HPDE6-E6E7 (cell line): ENCODE results near the gene CCDC73.
A peak's percentile ranks its signal among the peaks of the same experiment; 100 is the strongest.
"Not testable (repeated sequence)": the region's sequence is repeated elsewhere in the genome, so short reads cannot be mapped to it uniquely, and the experiment has no call there.

Experiments used
- DNase-seq: peaks from one replicate; pipeline ENCODE4 v3.0.0; 2011; ENCODE audit warnings: missing footprints; ENCODE audit errors: extremely low spot score

CCDC73 gene

DNA sequence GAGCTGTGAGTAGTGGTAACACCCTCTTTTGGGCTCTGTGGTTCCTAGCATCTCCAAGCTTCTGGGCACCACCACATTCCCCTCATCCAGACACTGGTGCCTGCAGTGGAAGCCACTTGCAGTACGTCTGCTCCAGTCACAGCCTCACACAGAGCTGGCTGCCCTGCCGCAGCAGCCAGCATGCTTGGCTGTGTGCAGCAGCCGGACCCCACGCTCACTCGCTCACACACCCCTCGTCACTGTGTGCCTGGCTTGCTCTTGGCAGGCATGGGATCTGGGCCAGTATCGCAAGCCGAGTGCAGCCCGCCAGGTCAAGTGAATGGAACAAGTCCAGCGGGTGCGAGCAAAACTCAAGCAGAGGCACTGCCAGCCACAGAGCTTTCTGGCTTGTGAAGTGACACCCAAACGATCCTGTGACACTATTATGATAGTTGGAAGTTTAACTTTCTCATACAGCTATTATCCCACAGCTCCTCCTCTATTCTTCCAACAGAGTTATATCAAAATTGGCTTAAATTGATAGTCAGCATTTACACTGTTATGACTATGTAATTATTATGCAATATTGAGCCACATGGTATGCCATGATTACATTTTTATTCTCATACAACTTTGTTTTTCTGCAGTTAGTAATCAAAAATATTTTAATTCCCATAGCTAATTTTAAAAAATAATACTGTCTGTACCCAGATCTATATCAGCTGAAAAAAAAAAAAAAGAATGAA is 89.0 kb downstream of the CCDC73 start:
- DNase-seq, result no peak

DNA sequence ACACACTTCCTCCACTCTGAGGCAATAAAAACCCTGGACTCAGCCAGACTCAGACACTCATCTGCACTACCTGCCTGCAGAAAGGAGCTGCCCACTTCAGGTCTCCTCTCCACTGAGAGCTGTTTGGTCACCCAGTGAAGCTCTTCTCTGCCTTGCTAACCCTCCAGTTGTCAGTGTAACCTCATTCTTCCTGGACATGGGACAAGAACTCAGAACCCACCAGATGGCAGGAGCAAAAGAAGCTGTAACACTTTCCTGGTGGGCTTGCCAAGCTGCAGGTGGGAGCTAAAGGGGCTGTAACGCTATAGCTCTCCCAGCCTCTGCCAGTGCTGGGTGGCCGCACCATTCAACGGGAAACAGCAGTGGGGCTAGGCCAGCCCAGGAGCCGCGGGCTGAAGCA is 89.7 kb downstream of the CCDC73 start:
- DNase-seq, result no peak

DNA sequence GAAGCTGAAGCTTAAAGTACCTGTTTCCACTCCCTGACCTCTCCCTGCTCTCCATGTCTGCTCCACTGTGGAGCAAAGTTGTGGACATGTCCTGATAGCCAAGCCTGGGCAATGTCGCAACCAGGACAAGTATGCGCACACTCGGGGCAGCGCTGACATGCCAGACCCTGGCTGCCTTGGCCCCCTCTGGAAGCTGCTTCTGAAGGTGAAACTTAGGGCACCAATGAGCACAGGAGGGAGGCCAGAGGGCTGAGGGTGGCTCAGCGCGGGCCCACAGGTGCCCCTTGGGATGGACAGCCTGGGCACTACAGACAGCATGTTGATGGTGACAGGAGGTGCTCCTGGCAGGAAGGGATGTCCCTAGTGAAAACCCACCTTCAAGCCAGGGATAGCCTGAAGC is 90.2 kb downstream of the CCDC73 start:
- no peak for DNase-seq

DNA sequence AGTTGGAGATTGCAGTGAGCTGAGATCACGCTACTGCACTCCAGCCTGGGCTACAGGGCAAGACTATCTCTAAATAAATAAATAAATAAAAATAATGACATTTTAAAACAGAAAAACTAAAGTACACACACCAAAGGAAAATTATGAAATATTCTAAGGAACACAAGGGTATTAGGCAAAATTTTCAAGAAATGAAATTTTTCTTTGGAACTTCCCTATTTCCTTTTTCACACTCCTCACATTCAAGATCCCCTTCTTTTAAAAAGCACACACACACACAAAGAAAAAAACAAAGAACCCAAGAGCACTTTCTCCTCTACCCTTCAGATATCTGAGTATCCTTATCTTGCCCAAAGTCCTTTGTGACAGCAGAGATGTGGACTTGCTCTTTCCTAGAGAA is 92.8 kb downstream of the CCDC73 start:
- no peak for DNase-seq

DNA sequence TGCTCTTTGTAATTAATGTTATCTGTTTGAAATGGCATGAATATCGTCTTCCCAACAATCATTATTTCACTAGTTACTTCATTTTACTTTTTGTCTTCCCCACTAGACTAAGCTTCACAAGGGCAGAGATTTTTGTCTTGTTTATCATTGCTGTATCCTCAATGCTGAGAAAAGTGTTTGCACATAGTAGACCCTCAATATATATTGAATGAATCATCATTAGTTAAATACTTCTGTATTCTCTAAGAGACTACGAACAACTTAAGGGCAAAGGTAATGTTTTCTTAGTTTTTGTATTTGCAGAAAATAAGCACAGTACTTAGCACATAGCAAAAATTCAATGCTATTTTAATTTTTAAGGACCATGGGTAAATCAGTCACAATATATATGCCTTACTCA is 95.9 kb downstream of the CCDC73 start:
- DNase-seq, result no peak

DNA sequence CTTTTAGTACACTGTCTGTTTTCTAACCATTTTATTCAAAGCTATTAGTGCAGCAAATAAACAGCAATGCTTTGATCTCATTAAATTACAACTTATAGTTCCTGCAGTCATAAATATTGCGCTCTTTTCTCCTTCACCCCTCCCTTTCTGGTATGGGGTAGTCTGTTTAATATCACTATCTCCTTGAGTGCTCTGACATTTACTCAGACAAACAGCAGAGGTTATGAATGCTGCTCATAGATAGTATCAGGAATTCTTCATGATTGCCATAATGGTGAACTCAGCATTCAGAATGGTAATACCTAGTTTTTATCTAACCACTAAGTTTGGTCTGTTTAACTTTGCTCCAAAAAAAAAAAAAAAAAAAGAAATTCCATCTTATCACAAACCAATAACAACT is 123.4 kb downstream of the CCDC73 start:
- DNase-seq, result no peak

DNA sequence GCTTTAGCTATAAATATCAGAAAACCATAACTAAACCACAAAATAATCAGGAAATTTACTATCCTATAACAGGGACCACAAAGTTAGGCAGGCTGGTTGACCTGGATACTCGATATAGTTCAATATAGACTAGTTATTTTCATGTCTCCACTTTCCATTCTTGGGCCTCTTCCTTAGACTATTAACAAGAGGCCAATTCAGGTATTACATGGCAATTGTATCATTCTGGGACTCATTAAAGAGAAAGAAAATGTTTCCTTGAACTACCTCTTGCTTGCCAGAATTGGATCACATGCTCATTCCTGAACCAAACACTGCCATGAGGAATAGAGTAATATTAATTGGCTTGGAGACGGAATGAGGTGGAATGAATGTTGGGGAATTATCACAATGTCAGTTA is 134.8 kb downstream of the CCDC73 start:
- no peak for DNase-seq

DNA sequence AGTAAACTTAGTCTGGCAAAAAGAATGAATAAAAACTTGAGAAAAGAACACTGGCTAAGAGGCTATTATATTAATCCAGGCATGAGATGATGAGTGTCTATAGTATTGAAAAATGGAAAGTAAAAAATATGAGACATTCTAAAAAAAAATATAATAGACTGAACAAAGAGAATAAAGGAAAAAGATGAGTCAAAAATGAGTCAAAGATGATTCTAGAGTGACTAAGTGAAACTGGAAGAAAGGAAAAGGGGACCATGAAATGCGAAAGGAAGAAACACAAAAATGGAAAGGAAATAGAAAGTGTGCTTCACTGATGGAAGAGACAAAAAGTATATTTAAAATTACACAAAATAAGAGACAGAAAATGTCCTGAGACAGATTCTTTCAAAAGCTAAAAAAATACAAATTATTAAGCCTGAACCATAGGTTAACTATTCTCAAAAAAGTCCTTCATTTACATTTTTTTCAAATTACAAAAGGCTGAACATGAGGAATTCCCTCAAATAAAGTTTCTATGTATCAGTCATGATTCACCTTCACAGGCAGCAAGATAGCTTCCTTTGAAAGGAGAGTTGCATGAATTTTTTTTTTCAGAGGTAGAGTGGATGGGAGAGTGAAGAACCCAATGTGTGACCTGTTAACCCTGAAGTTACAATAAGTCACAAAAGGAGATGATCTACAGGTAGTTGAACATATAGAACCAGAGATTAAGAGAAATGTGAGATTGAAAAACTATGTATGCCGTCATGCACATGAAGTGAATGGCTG is 135.6 kb downstream of the CCDC73 start:
- peak; percentile 32 for DNase-seq

DNA sequence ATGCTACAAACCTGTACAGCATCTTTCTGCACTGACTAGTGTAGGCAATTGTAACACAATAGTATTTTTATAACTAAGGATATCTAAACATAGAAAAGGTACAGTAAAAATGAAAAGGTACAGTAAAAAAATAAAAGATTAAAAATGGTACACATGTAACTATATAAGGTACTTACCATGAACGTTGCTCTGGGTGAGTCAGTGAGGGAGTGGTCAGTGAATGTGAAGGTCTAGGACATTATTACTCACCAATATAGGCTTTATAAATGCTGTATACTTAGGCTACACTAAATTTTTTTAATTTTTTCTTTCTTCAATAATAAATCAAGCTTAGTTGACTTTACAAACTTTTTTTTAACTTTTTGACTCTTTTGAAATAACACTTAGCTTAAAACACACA is 150.9 kb downstream of the CCDC73 start:
- peak; percentile 17 for DNase-seq

DNA sequence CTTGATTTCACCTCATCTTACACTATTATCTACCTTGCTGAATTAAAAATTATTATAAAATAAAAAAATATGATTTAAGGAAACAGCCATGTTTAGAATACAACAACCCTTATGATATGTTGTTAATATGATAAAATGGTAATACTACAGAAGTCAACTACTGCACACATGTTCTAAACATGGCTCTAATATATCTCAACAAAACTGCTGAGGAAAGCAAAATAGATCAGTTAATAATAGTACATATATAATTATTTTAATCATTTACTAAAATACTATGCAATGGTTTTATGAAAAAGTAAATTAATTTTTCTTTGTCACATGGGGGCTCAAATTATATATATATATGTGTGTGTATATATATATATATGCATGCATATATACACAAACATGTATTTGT is 153.1 kb downstream of the CCDC73 start:
- no peak for DNase-seq

DNA sequence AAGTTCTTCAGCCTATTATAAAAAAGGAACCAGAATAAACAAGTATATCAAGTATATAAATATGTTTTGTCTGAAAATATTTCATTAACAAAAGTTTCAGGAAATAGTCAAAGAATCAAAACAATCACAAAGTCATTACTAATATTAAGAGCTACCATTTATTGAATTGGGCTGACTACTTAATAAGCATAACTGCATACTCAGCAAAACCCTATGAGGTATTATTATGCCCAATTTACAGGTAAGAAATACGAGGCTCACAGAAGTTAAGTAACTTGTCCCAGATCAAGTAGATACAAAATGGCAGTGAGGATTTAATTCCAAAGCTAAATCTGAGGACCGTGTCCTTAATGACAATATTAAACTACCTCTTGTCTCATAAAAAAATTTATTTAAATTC is 158.6 kb downstream of the CCDC73 start:
- no peak for DNase-seq

DNA sequence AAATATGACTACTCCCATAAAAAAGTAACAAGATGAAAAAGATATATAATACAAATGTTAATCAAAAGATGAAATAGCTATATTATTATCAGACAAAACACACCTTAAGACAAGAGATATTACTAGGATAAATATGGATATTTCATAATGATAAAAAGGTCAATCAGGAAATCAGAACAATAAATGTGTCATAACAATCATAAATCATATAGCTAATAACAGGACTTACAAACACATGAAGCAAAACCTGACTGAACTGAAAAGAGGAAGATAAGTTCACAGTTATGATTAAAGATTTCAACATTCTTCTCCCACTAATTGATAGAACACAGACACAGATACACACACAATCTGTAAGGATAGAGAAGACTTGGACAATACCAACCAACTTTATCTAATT is 163.6 kb downstream of the CCDC73 start:
- no peak for DNase-seq

DNA sequence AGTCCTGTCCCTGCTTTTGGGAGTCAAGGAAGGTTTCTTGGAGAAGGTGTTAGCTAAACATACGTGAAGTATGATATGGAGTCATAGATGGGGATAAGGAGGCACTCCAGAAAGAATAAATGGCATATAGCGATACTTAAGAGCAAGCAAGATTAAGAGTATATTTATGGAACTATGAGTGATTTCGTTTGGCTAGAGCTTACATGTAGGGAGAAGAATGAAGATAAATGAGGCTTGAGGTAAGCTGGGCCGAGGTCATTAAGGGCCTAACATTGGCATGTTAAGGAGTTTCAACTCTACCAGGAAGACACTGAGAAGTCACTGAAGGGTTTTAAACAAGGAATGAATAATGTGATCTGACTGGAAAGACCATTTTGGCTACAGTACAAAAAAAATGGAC is 177.6 kb downstream of the CCDC73 start:
- no peak for DNase-seq

DNA sequence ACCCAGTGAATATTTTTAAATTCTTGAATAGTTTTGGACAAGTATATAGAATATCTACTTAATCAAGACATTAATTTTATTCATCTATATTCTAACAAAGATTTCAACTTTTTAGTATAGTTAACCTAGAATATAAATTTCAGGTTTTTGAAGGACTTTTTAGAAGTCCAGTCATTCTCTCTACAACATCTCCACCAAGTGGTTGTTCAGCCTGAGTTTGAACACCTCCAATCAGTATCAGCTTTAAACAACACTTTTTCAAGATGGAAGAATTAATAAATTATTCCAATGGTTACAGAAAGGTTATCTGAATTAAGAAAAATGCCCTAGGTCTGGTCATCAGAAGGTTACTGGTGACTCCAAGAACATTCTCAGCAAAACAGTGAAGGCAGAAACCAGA is 179.0 kb downstream of the CCDC73 start:
- DNase-seq, result no peak

DNA sequence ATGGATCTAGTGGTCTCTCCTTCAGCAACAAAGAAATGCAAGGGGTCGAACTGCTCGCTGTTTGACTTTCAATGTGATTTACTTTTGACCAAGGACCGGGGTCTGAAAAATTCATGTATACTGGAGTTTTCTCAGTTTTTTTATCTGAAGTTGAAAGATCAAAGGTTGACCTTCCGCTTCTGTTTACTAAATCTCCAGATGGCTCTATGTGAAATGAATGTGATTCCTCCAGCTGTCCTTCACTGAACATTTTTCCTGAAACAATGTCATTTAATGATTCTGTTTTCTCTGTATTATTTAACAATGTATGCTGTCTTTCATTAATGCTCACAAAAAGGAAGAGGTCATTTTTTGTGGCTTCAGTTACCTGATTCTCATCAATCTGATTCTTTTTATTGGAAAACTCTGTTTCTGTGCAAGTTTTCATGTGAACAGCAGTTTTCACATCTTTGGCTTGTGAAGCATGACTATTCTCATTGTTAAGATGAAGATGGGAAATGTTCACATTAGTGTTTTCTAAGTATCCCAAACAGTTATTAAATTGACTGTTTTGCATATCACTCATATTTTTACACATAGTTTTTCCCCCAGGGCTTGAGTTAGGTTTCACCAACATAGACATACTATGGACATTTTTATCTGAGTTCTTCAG is 180.8 kb downstream of the CCDC73 start:
- no peak for DNase-seq

DNA sequence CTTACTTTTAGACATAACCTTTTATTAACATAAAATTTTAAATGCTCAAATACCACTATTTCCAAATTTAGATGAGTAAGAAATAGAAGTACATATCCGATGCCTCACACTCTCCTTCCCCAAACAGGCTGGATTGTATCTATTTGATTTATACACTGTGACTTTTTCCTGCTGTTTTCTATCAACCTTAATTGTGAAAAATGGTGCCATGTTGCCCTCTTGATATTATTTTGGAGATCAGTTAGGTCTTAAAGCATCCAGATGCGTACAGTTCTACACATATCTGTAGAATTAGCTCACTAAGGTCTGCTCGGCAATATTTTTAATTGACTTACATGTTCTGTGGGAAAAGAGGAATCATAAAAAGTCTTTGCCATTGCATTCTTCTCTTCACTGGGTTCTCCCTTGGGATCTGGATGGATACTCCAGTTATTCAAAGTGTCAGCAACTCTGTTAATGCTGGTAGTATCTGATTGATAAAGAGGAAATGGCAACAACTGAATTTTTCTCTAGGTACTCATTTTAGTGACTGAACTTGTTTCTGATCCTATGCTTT is 183.6 kb downstream of the CCDC73 start:
- no peak for DNase-seq

DNA sequence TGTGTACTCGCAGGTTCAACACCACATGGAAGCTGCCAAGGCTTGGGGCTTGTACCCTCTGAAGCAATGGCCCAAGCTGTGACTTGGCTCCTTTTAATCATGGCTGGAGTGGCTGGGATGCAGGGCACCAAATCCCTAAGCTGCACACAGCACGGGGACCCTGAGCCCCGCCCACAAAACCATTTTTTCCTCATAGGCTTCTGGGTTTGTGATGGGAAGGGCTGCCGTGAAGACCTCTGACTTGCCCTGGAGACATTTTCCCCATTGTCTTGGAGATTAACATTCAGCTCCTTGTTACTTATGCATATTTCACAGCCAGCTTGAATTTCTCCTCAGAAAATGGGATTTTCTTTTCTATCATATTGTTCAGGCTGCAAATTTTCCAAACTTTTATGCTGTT is 185.6 kb downstream of the CCDC73 start:
- DNase-seq, result not testable (repeated sequence)

DNA sequence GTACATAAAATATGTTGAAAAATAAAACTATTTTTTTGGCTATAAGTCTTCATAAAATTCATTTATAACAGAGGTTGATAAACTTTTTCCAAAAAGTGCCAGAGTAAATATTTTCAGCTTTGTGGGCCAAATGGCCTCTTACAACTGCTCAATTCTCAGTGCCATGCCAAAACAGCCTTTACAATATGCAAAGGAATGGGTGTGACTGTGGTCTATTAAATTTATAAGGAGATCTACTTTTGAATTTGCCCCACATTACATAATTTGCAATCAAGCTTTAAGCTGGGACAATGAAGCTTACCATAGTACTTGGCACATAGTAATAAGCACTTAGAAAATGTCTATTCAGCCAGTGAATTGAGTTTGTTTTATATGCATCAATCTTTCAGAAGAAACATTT is 188.2 kb downstream of the CCDC73 start:
- DNase-seq, result no peak

DNA sequence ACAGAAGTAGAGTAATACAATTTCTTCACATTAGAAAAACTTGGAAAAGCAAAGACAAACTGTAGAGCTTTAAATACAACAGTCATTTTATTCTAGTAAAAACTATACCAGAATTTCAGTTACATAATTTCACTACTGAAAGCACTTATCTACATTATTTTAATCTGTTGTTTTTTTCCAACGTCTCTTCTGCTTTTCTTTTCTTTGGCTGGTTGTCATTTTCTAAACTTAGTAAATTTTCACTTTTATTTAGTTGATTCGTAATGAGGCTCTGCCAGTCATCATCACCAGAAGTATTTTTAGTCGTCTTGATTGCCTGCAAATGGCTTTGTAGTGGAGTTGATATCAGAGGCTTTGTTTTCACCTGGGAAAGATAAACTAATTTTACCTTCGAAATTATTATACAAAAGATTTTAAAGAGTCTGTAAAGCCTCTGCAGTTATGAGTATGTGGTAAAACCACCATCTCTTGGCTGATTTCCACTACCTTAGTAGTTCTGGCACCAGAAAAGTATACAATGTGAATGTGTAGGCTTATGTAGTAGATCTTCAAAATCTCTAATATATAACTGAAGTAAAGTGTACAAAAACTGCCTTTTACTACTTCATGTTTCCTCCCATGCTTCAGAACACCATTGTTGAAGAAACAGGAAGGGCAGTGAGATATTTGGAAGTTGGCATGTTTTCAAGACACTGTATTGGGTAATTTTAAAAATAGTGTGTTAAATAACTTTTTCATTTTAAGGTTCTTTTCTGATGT is 191.6 kb downstream of the CCDC73 start:
- DNase-seq, result no peak

DNA sequence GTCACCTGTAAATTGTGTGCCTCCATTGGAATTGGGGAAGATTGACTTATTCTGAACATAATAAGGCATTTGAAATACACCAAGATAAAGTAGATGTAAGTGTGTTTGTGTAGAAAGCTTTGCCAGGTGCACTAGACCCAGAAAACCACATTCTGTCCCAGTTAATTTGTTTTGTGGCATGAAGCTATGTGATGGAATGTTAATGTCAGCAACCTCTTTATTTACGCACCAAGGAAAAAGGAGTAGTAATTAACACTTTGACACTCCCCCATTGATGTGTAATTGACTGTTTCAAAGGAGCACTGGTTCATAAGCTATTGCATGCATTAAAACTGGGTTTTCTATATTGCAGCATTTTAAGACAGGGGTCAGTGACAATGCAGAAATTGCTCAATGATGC is 196.5 kb downstream of the CCDC73 start:
- no peak for DNase-seq

DNA sequence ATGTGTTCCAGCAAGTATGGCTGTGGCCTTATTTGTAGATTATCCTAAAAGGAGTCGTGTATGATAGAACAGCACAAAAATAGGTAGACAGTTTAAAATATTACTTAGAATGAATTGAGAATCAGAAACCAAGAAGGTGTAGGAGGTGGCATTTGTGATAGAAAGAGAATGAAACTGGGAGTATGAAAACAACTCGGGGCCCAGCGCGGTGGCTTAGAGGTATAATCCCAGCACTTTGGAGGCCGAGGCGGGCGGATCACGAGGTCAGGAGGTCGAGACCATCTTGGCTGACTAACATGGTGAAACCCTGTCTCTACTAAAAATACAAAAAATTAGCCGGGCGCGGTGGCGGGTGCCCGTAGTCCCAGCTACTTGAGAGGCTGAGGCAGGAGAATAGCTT is 198.3 kb downstream of the CCDC73 start:
- not testable (repeated sequence) for DNase-seq

DNA sequence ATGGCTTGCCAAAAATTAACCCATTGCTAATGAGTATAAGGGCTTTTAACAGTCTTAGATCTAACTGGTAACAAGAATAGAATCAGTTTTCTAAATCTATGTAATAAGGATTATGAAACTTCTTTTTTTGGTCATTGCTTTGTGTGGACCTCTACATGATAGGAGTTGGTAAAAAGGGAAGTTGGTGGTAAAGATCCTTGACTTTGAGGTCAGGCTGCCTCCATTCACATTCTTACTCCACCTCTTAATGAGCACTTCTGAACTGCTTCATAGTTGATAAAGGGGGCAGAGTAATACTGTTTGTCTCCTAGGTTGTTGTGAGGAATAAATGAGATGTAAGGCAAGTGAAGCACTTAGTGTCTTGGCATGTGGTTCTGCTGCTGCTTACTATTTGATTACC is 200.2 kb downstream of the CCDC73 start:
- DNase-seq, result no peak
